IPS-18a (cell line): Measurements from ENCODE around the gene MAP4K4.

Experiments used
- H3K27ac ChIP-seq: one replicate; pipeline ENCODE4 v1.5.1; 2013; ENCODE audit warnings: low read length
- H3K27me3 ChIP-seq: one replicate; pipeline ENCODE4 v1.6.1; 2013; ENCODE audit warnings: mild to moderate bottlenecking, low read length; ENCODE audit not compliant: control insufficient read depth, insufficient read depth
- H3K36me3 ChIP-seq: one replicate; pipeline ENCODE4 v1.6.1; 2013; ENCODE audit warnings: low read depth, low read length; ENCODE audit not compliant: control insufficient read depth
- H3K4me1 ChIP-seq: one replicate; pipeline ENCODE4 v1.6.1; 2013; ENCODE audit warnings: low read depth, low read length; ENCODE audit not compliant: control insufficient read depth
- H3K4me3 ChIP-seq: one replicate; pipeline ENCODE4 v1.5.1; 2013; ENCODE audit warnings: low read length
- H3K9ac ChIP-seq: one replicate; pipeline ENCODE4 v1.6.1; 2013; ENCODE audit warnings: mild to moderate bottlenecking, low read length, moderate library complexity
- H3K9me3 ChIP-seq: one replicate; pipeline ENCODE4 v1.6.1; 2013; ENCODE audit warnings: low read depth, low read length; ENCODE audit not compliant: control insufficient read depth

Gene MAP4K4

DNA sequence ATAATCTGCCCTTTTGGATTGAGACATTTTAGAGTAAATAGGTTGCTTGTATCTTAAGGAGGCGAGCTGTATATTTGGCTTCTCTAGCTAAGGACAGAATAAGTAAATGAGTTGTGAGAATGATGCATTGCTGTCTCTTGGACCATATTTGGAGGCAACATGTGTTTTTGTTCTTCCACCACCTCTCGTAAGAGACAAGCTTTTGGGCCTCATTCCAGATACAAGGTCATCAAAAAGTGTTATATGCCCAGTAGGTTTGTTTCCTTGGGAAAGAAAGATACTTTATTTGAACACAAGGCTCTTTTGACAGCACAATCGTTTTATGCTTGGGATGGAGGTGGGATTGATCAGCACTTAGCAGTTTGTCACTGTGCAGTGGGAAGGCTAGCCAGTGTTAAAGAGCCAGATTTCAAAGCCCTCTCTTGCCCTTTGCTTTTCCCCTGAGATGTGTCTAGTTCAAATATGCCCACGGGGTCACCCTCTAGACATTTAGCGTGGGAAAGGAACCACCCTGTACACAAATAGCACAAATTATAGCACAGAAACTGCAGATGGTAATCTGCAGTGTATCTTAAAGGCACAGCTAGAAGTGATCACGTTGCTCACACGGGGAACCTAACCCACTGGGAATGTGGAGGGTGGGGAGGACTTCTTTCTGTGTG lies 131.3 kb downstream of the MAP4K4 start:
- peaks cover 56% of the 10 kb centered on the region for H3K36me3 ChIP-seq
- H3K27ac ChIP-seq = no peak overlapping the region

GRCh38 chr2:101829429-101829828 lies 131.9 kb downstream of the MAP4K4 start:
- no peaks in the 10 kb centered on the region for H3K27me3 ChIP-seq
- H3K36me3 ChIP-seq = peaks cover 59% of the 10 kb centered on the region
- no peak overlapping the region for H3K27ac ChIP-seq
- no peak overlapping the region for H3K4me3 ChIP-seq
- H3K9me3 ChIP-seq = no peaks in the 10 kb centered on the region
- peaks cover 3% of the 10 kb centered on the region for H3K4me1 ChIP-seq
- no peak overlapping the region for H3K9ac ChIP-seq

More for the DNA sequence above, 131.3 kb downstream of the MAP4K4 start:
- Histone ChIP-seq H3K4me3 (no peak overlapping the region), H3K9me3 (no peaks in the 10 kb centered on the region), H3K27me3 (no peaks in the 10 kb centered on the region), H3K4me1 (peaks cover 4% of the 10 kb centered on the region), H3K9ac (no peak overlapping the region)

DNA sequence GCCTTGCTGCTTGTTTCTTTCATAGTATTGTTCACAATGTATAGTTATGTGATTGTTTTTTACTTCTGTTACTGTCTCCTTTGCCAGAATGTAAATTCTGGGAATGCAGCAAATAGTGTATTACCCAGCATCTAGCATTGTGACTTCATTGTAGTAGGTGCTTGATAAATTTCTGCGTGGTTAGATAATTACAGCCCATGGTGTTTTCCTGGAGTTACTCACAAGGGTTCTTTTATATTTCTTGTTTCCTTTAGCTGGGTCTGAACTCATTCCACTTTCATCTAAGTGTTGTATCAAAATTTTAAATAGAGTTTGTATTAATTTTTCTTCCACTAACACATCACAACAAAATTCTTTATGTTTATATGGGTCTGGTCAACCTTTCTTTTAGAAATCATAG lies 132.6 kb downstream of the MAP4K4 start:
- Histone ChIP-seq H3K9ac (no peak overlapping the region), H3K4me1 (peaks cover 3% of the 10 kb centered on the region), H3K27ac (no peak overlapping the region), H3K4me3 (no peak overlapping the region), H3K9me3 (no peaks in the 10 kb centered on the region), H3K36me3 (peaks cover 65% of the 10 kb centered on the region), H3K27me3 (no peaks in the 10 kb centered on the region)

GRCh38 chr2:101830555-101830954 lies 133.0 kb downstream of the MAP4K4 start:
- no peaks in the 10 kb centered on the region for H3K9me3 ChIP-seq
- H3K36me3 ChIP-seq = peaks cover 65% of the 10 kb centered on the region
- no peak overlapping the region for H3K9ac ChIP-seq
- peaks cover 3% of the 10 kb centered on the region for H3K4me1 ChIP-seq
- no peak overlapping the region for H3K4me3 ChIP-seq
- H3K27ac ChIP-seq = no peak overlapping the region
- no peaks in the 10 kb centered on the region for H3K27me3 ChIP-seq

- H3K36me3 ChIP-seq = peaks cover 65% of the 10 kb centered on the region
- no peak overlapping the region for H3K9ac ChIP-seq
- no peak overlapping the region for H3K27ac ChIP-seq
- H3K9me3 ChIP-seq = no peaks in the 10 kb centered on the region
- H3K4me3 ChIP-seq = no peak overlapping the region
- peaks cover 3% of the 10 kb centered on the region for H3K4me1 ChIP-seq
- no peaks in the 10 kb centered on the region for H3K27me3 ChIP-seq
These were observed 133.9 kb downstream of the MAP4K4 start for GRCh38 chr2:101831351-101831865.

DNA sequence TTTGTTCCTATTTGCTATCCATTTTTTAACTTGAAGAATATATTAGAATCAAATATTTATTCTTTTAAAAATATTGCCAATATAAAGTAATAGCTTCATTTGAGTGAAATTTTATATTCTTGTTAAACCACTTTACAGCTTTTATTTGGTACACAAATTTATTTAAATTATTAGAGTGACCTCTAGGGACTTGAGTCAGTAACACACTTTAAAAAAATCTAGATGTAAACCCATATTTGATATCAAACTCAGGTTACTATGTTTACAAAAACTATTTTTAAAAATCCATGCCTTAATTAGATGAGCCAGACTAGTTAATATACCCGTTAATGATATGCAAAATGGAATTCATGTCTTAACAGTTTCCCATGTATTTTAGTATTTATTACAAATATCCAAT lies 134.6 kb downstream of the MAP4K4 start:
- Histone ChIP-seq H3K4me1 (peaks cover 3% of the 10 kb centered on the region), H3K27me3 (no peaks in the 10 kb centered on the region), H3K27ac (no peak overlapping the region), H3K4me3 (no peak overlapping the region), H3K36me3 (peaks cover 62% of the 10 kb centered on the region), H3K9ac (no peak overlapping the region), H3K9me3 (no peaks in the 10 kb centered on the region)

- Histone ChIP-seq H3K36me3 (peaks cover 62% of the 10 kb centered on the region), H3K27me3 (no peaks in the 10 kb centered on the region), H3K9ac (no peak overlapping the region), H3K9me3 (no peaks in the 10 kb centered on the region), H3K4me3 (no peak overlapping the region), H3K4me1 (peaks cover 3% of the 10 kb centered on the region), H3K27ac (no peak overlapping the region)
These were observed 136.5 kb downstream of the MAP4K4 start for GRCh38 chr2:101833890-101834523.

GRCh38 chr2:101837354-101837753 lies 139.8 kb downstream of the MAP4K4 start:
- Histone ChIP-seq H3K9me3 (no peaks in the 10 kb centered on the region), H3K36me3 (peaks cover 70% of the 10 kb centered on the region), H3K9ac (no peak overlapping the region), H3K4me3 (no peak overlapping the region), H3K27me3 (no peaks in the 10 kb centered on the region), H3K4me1 (peaks cover 3% of the 10 kb centered on the region), H3K27ac (no peak overlapping the region)

DNA sequence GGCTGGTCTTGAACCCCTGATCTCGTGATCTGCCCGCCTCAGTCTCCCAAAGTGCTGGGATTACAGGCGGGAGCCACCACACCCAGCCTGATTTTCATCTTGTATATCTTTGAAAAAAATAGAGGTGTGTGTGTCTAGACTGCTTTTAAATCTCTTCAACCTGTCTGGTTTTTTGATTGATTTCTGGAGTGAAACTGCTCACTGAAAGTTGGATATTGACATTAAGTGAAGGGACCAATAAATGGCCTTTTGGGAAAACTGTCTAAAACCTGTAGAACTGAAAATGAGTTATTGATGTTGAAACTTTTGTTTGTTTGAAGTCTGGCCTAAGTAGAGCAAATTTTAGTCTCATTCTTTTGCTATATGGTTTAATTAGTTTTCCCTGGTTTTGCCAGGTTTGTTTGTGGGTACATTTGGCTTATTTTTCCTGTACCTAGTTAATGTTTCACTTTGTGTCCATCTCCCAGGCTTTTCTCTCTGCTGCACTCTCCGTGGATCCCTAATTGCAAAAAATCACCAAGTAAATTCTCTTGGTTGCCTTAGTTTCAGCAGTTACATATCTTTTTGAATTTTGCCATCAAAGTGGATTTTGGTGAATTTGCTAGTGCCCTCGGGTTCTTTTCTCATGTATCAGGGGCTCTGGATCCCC lies 144.3 kb downstream of the MAP4K4 start:
- no peaks in the 10 kb centered on the region for H3K27me3 ChIP-seq
- H3K4me1 ChIP-seq = no peaks in the 10 kb centered on the region
- H3K9me3 ChIP-seq = no peaks in the 10 kb centered on the region
- no peak overlapping the region for H3K4me3 ChIP-seq
- H3K9ac ChIP-seq = no peak overlapping the region
- peaks cover 84% of the 10 kb centered on the region for H3K36me3 ChIP-seq
- no peak overlapping the region for H3K27ac ChIP-seq

GRCh38 chr2:101842471-101842870 lies 145.0 kb downstream of the MAP4K4 start:
- Histone ChIP-seq H3K27me3 (no peaks in the 10 kb centered on the region), H3K27ac (no peak overlapping the region), H3K9me3 (no peaks in the 10 kb centered on the region), H3K4me3 (no peak overlapping the region), H3K9ac (no peak overlapping the region), H3K4me1 (no peaks in the 10 kb centered on the region), H3K36me3 (peaks cover 79% of the 10 kb centered on the region)

DNA sequence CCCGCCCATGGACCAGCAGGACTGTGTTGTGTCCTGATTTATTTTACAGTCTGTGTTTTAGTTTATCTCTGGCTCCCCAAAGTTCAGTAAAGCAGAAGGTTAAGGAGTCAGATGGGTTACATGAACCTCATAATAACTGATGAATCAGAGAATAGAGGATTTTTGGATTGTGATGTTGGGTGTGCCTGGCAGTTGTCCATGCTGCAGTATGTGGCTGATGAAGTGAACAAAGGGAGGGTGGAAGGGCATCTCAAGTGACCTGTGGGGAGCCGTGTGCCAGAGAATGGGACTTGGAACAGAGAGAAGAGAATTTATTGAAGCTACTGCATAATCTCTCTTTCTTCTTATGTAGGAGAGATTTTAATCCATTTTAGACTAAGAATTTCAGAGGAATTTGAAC lies 145.5 kb downstream of the MAP4K4 start:
- H3K36me3 ChIP-seq = peaks cover 79% of the 10 kb centered on the region

More for the DNA sequence above, 145.5 kb downstream of the MAP4K4 start:
- H3K9ac ChIP-seq = no peak overlapping the region
- no peaks in the 10 kb centered on the region for H3K9me3 ChIP-seq
- no peak overlapping the region for H3K27ac ChIP-seq
- no peak overlapping the region for H3K4me3 ChIP-seq
- H3K27me3 ChIP-seq = no peaks in the 10 kb centered on the region
- no peaks in the 10 kb centered on the region for H3K4me1 ChIP-seq
